Kidney (tissue), 14 donors: ENCODE measurements around the gene IRF6. TPM values are rescaled to one million over a fixed set of nuclear protein-coding genes. Genes with fewer than 3 reads are reported as not detected.

Source experiments
- DNase-seq, 5 donors: peaks; one replicate each; pipeline ENCODE4 v3.0.0-alpha.2; 2013 to 2020
- FAIRE-seq: peaks from 2 replicates; lab custom pipeline; 2012; peaks lifted over from hg19 to GRCh38; lab: Jason Lieb, UNC
- H3K27ac ChIP-seq, 2 donors: one replicate each; pipeline ENCODE4 v1.7.0; 2013; ENCODE audit warnings: low read depth in 2 of 2, low read length in 2 of 2, inconsistent platforms in 1 of 2
- H3K27me3 ChIP-seq: one replicate; pipeline ENCODE4 v1.7.1; 2013; ENCODE audit warnings: low read length, inconsistent platforms; ENCODE audit not compliant: control insufficient read depth, insufficient read depth
- H3K36me3 ChIP-seq, 3 donors: one replicate each; pipeline versions ENCODE4 v1.7.0 to v1.7.1; 2013; ENCODE audit warnings: low read length in 3 of 3, control low read depth in 1 of 3, inconsistent platforms in 1 of 3; ENCODE audit not compliant: insufficient read depth in 3 of 3, control insufficient read depth in 2 of 3
- H3K4me1 ChIP-seq, 3 donors: one replicate each; pipeline versions ENCODE4 v1.7.0 to v1.7.1; 2013; ENCODE audit warnings: low read length in 3 of 3, inconsistent platforms in 1 of 3, low read depth in 1 of 3; ENCODE audit not compliant: control insufficient read depth in 2 of 3, insufficient read depth in 2 of 3
- H3K4me3 ChIP-seq, 3 donors: one replicate each; pipeline versions ENCODE4 v1.7.0 to v1.8.1; 2013; ENCODE audit warnings: low read length in 3 of 3, control low read depth in 1 of 3, inconsistent platforms in 1 of 3
- H3K9ac ChIP-seq, 3 donors: one replicate each; pipeline versions ENCODE4 v1.7.0 to v1.7.1; 2013; ENCODE audit warnings: low read length in 3 of 3, control low read depth in 1 of 3, inconsistent platforms in 1 of 3
- H3K9me3 ChIP-seq, 3 donors: one replicate each; pipeline versions ENCODE4 v1.7.0 to v1.7.1; 2013; ENCODE audit warnings: low read length in 3 of 3, control low read depth in 1 of 3, inconsistent platforms in 1 of 3; ENCODE audit not compliant: control insufficient read depth in 2 of 3, insufficient read depth in 1 of 3
- CTCF ChIP-seq: IDR thresholded peaks from 3 replicates; pipeline ENCODE4 v1.5.1; 2012; ENCODE audit warnings: mild to moderate bottlenecking, moderate library complexity, borderline replicate concordance; ENCODE audit not compliant: insufficient read depth; ENCODE audit errors: extremely low read depth
- intact Hi-C: fragments of 100-400 bp; cut with DNase I; formaldehyde crosslinking; loops from one replicate; pipeline ENCODE4 v1.11.1; 2022
- polyA plus RNA-seq: library from polyadenylated mRNA; stranded (reverse); fragments of 350-450 nt; fragmentation: Illumina TruSeq; extraction: RNeasy Lipid Tissue Mini Kit (QIAGEN cat#74804); gene quantifications from one replicate; pipeline ENCODE4 v1.2.3, GENCODE V29; 2014; ENCODE audit warnings: low read depth, low replicate concordance; ENCODE audit not compliant: insufficient read depth
- total RNA-seq: library from RNA; stranded (reverse); fragmentation: NEBNext Ultra II Directional; extraction: Animal tissue kit (Norgen Biotek cat#: 25700); gene quantifications from one replicate; pipeline ENCODE4 v1.2.1, GENCODE V29; 2021
- donor health status: control.
- donor health status: control.
- donor health status: control.
- donor health status: control.
- donor health status: control.
- donor health status: DM: yes; HTN: yes; CAD: no.
- donor health status: Normal renal cell carcinoma (clear cell type).

Gene IRF6
- total and polyA plus RNA-seq, 2 donors from 2014 or later, result 24.0 to 37.1 TPM

GRCh38 chr1:209854196-209854595 lies 48.3 kb upstream of the IRF6 start:
- Histone ChIP-seq H3K9ac (no peak overlapping the region), H3K27ac (no peak overlapping the region), H3K9me3 (no peaks in the 10 kb centered on the region), H3K27me3 (no peaks in the 10 kb centered on the region), H3K36me3 (peaks cover 3 to 25% (median 15%) of the 10 kb centered on the region in 3 donors), H3K4me3 (no peak overlapping the region), H3K4me1 (no peaks in the 10 kb centered on the region)
- no peak for DNase-seq
- no peak for FAIRE-seq
- intact Hi-C loops, result loop anchor here (5.0 kb wide), 1 partner anchor 138 kb away; no protein-coding TSS in a partner anchor
- TF ChIP-seq CTCF, result no peak

- H3K4me1 ChIP-seq, result no peaks in the 10 kb centered on the region
- intact Hi-C loops, result loop anchor here (5.0 kb wide), 1 partner anchor 139 kb away; no protein-coding TSS in a partner anchor
- H3K4me3 ChIP-seq, result no peak overlapping the region
- H3K36me3 ChIP-seq, result peaks cover 3 to 25% (median 15%) of the 10 kb centered on the region in 3 donors
- FAIRE-seq, result no peak
- no peak for DNase-seq
- H3K9me3 ChIP-seq, result no peaks in the 10 kb centered on the region
- no peak overlapping the region for H3K27ac ChIP-seq
- no peak overlapping the region for H3K9ac ChIP-seq
- TF ChIP-seq CTCF, result no peak
- H3K27me3 ChIP-seq, result no peaks in the 10 kb centered on the region
Observed at GRCh38 chr1:209853676-209854075, 47.7 kb upstream of the IRF6 start.

GRCh38 chr1:209850342-209850979 lies 44.5 kb upstream of the IRF6 start:
- DNase-seq, result peak in 3 of 5 donors; percentile 13 to 39 (median 37)
- Histone ChIP-seq H3K9ac (no peak overlapping the region), H3K27ac (no peak overlapping the region), H3K4me1 (no peaks in the 10 kb centered on the region), H3K9me3 (no peaks in the 10 kb centered on the region), H3K4me3 (no peak overlapping the region), H3K27me3 (no peaks in the 10 kb centered on the region), H3K36me3 (peaks cover 3 to 31% (median 17%) of the 10 kb centered on the region in 3 donors)
- no peak for FAIRE-seq
- intact Hi-C loops, result loop anchor here (5.0 kb wide), 1 partner anchor 142 kb away; no protein-coding TSS in a partner anchor
- TF ChIP-seq CTCF, result peak; percentile 39

GRCh38 chr1:209849388-209849787 lies 43.4 kb upstream of the IRF6 start:
- no peaks in the 10 kb centered on the region for H3K4me1 ChIP-seq
- peaks cover 3 to 35% (median 17%) of the 10 kb centered on the region in 3 donors for H3K36me3 ChIP-seq
- H3K9ac ChIP-seq, result no peak overlapping the region
- no peaks in the 10 kb centered on the region for H3K9me3 ChIP-seq
- H3K27me3 ChIP-seq, result no peaks in the 10 kb centered on the region
- no peak for DNase-seq
- intact Hi-C loops, result no loop called here
- H3K4me3 ChIP-seq, result no peak overlapping the region
- TF ChIP-seq CTCF, result no peak
- H3K27ac ChIP-seq, result no peak overlapping the region
- FAIRE-seq, result no peak
